HAP-1 (cell line): Measurements from ENCODE around the gene EFCAB8.
A peak's percentile ranks its signal among the peaks of the same experiment; 100 is the strongest.

Experiments used
- DNase-seq, 2 experiments: peaks; one replicate each; pipeline ENCODE4 v3.0.0-alpha.2; 2016 to 2020; ENCODE audit warnings: low spot score in 2 of 2
- H3K27me3 ChIP-seq: fragments of 250-450 bp; sonication (Bioruptor Pico); 2 replicates; pipeline ENCODE4 v1.5.1; 2020; ENCODE audit warnings: low read depth, mild to moderate bottlenecking, moderate library complexity
- H3K36me3 ChIP-seq: fragments of 250-450 bp; sonication (Bioruptor Pico); replicated peaks from 2 replicates; pipeline ENCODE4 v1.5.1; 2020; ENCODE audit warnings: mild to moderate bottlenecking
- H3K4me1 ChIP-seq: fragments of 250-450 bp; sonication (Bioruptor Pico); 2 replicates; pipeline ENCODE4 v1.5.1; 2020; ENCODE audit warnings: mild to moderate bottlenecking
- H3K4me3 ChIP-seq: fragments of 250-450 bp; sonication (Bioruptor Pico); 2 replicates; pipeline ENCODE4 v1.5.1; 2020; ENCODE audit warnings: mild to moderate bottlenecking, moderate library complexity
- H3K9me3 ChIP-seq: fragments of 250-450 bp; sonication (Bioruptor Pico); 2 replicates; pipeline ENCODE4 v1.5.1; 2020; ENCODE audit warnings: mild to moderate bottlenecking, moderate library complexity
- in situ Hi-C: fragments of 300-500 bp; cut with MboI; formaldehyde crosslinking; loops from 3 replicates; pipeline ENCODE4 v1.14.3; 2020; ENCODE audit warnings: low sequenced_read_pairs, inconsistent platforms, mixed read lengths

The EFCAB8 gene, protein sequence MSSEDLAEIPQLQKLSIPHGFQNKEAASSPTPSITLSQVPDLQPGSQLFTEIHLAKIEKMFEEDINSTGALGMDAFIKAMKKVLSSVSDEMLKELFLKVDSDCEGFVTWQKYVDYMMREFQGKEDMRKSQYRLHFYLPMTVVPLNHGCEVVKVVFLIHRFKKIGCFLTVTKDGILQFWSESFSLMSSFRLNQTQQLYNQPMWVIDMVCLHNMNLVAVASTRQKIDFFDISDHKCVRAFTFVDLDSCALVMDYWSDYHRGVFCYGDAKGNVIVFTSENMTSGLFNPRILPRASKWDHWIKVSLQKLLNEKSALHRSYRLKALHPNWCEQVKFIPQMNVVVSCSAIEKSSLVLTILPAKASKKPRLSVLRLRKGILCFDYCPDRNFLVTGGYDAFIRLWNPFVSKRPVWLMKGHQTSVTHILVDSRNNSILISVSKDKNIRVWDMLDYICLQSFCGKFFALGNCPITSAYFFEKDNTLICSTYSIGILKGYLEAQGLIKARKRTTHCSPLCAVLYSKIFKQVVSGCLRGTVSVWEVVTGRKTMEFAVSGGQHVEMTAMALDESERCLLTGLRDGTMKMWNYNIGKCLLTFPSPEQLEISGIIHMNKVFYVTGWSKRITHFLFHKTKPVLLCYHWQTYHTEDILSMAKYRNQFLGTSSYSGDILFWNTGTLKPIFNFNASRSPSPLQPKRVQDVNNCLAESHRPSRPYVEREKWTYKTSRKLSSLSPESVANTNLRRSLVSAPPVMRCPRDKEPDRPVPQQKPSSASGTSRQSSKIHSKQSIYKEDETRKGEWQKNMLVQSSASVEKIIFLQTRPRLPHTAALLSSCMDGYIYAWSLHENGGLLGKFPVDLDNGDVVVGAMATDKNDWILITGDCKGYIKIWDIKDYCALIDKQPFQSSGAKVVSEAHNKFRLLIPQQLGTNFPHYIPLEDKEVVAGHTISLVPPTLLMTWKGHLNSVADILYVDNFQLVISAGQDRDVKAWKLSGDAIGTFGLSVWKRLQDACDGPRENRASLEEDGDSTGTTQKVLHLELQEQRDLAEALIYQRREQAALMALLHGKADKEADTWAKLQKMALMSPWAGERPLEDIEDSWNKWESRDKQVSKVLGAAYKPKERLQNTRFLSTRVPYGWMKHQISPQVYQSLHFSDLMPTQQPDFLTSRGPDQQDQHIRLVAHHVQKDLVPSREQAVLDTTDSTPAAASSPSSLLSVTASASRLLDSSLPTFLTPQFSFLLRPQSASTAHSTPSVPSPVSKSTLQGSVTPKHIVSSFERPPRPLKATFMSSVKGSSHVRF

DNA sequence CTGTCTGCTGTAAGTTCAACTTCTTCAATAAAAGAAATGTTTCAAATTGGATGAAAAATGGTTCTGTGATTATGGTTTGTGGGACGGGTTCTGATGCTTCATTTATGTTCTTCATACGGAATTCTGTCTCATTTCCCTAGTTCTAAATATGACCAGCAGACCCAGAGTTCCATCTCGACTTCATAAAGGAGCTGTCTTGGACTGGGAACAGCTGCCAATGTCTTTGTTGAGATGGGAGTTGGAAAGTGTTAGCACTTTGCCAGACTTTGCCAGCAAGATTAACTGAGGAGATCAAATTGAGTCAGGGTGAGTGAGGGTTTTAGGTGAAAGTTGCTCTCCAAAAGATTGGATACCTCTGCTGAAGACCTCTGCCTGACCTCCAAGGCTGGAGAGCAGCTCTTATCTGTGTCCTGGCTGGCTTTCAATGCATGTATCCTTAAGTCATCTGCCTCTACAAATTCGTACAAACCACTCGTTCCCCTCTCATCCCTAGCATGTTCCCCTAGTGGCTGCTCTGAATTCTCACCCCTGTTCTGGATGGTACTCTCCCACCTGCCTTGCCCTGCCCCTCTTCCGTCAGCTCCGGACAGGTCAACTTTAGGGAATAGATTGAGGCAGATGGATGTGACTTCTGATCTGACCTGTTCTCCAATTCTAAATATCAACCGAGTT, at the start of gene EFCAB8:
Gene EFCAB8, plus strand, starts transcription at position 223 of the 672 bp plus-strand sequence. CDS start 4,870 bp downstream, outside the sequence.
- Histone ChIP-seq H3K4me1 (peaks cover 10% of the 10 kb centered on the region), H3K27me3 (no peaks in the 10 kb centered on the region), H3K36me3 (peaks cover 16% of the 10 kb centered on the region), H3K9me3 (no peaks in the 10 kb centered on the region), H3K4me3 (no peak within 1 kb of the TSS)
- in situ Hi-C loops = loop anchor here (10.0 kb wide), 1 partner anchor 56 kb away; no protein-coding TSS in a partner anchor
- no peak for DNase-seq

DNA sequence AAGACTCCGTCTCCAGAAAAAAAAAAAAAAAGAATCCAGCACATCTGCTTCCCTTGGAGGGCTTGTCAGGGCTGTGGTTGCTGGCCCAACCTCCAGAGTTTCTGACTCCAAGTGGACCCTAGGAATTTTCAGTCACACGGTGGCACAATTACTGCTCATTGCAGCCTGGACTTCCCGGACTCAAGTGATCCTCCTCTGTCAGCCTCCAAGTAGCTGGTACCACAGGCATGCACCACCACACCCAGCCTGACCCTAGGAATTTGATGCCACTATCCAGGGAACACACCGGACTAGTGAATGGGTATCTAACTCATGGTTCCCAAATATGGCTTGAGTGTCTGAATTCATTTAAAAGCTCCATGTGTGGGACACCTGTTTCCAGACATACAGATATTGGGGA, 48.8 kb upstream of the EFCAB8 start:
- DNase-seq = no peak
- Histone ChIP-seq H3K27me3 (no peaks in the 10 kb centered on the region), H3K4me3 (no peak overlapping the region), H3K9me3 (no peaks in the 10 kb centered on the region), H3K36me3 (peaks cover 8% of the 10 kb centered on the region), H3K4me1 (peaks cover 9% of the 10 kb centered on the region)
- in situ Hi-C loops = no loop called here

DNA sequence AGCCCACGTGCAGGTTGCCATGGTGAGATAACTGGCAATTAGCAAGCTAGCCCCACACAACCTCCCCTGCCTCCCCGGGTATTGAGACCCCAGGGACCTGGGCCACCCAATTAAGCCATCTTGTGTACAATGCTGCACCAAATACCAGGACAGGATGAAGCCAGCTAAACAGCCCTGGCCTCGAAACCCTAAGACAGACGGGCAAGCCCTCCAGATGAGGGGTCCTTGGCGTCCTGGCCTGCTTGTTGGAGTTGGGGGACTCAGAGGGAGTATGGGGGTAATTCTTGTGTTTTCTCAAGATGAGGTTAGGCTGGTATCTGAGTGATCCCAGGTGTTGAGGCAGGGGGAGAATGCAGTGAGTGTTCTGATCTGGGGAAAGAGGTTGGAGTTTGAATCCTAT, 47.8 kb upstream of the EFCAB8 start:
- in situ Hi-C loops = no loop called here
- no peak for DNase-seq
- Histone ChIP-seq H3K9me3 (no peaks in the 10 kb centered on the region), H3K4me1 (peaks cover 9% of the 10 kb centered on the region), H3K4me3 (no peak overlapping the region), H3K27me3 (no peaks in the 10 kb centered on the region), H3K36me3 (peaks cover 5% of the 10 kb centered on the region)

DNA sequence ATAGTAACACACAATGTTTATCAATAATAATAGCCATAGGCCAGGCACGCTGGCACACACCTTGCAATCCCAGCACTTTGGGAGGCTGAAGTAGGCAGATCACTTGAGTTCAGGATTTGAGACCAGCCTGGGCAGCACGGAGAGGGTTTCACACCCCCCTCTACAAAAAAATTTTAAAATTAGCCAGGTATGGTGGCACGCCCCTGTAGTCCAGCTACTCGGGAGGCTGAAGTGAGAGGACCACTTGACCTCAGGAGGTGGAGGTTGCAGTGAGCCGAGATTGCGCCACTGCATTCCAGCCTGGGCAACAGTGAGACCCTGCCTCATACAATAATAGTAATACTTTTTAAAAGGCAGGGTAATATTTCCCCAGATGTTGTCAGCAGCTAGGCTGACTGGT, 46.8 kb upstream of the EFCAB8 start:
- in situ Hi-C loops = no loop called here
- peaks cover 5% of the 10 kb centered on the region; the same call in 1 of the 2 replicates for H3K36me3 ChIP-seq
- DNase-seq = no peak

DNA sequence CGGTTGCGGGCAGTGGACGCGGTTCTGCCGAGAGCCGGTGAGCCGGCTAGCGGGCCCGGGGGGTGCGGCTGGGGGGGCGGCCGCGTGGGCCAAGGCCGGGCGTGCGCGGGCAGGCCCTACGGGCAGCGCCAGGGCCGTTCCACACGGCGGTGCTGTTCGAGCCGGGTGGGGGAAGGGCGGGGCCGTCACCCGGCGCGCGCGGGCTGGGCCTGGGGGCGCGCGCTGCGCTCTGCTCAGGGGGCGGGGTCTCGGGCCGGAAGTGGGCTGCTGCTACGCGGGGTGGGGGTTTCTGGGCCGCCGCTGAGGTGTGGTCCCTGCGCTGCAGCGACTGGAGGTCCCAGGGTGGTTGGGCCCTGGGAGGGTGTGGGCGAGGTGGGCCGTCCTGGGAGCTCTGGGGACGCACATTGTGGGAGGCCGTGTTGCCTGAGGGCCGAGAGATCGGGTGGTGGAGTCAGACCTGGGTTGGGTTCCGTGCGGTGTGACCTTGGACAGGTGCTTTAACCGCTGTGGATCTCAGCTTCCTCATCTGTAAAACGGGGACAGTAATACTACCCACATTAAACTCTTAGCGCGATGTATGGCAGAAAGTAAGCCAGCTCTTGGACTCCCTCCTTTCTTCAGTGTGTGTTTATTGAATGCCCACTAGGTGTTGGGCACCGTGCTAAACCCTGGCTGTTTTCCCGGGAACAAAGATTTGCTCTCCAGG, 38.6 kb upstream of the EFCAB8 start:
- H3K4me1 ChIP-seq = peaks cover 17% of the 10 kb centered on the region
- no peaks in the 10 kb centered on the region for H3K9me3 ChIP-seq
- no peaks in the 10 kb centered on the region for H3K27me3 ChIP-seq
- in situ Hi-C loops = no loop called here
- peak overlapping the region; percentile 87 for H3K4me3 ChIP-seq
- DNase-seq = peak; percentile 34 to 83
- H3K36me3 ChIP-seq = peaks cover 3% of the 10 kb centered on the region; the same call in 1 of the 2 replicates

More for the DNA sequence above, 46.8 kb upstream of the EFCAB8 start:
- H3K4me1 ChIP-seq = peaks cover 9% of the 10 kb centered on the region
- H3K27me3 ChIP-seq = no peaks in the 10 kb centered on the region
- H3K9me3 ChIP-seq = no peaks in the 10 kb centered on the region
- H3K4me3 ChIP-seq = no peak overlapping the region

DNA sequence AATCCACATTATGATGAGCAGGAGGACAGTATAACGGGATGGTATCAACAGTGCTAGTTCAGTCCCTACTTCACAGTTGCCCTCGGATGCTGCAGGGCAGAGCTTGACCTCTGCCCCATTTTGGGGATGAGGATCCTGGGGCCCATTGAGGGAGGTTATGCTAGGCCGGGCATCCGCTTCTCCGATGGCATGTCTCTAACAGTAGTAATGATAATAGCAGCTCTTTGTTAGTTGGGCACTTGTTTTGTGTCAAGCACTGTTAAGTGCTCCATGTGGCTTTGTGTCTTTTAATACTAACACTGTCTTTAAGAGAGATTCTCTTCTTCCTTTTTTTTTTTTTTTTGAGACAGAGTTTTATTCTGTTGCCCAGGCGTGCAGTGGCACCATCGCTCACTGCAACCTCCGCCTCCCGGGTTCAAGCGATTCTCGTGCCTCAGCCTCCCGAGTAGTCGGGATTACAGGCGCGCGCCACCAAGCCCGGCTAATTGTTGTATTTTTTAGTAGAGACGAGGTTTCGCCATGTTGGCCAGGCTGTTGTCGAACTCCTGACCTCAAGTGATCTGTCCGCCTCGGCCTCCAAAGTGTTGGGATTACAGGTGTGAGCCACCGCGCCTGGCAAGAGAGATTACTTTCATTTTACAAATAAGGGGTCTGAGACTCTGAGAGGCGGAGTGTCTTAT, 37.9 kb upstream of the EFCAB8 start:
- in situ Hi-C loops = no loop called here
- peaks cover 10% of the 10 kb centered on the region for H3K36me3 ChIP-seq
- no peaks in the 10 kb centered on the region for H3K27me3 ChIP-seq
- peak overlapping the region; percentile 87 for H3K4me3 ChIP-seq
- no peaks in the 10 kb centered on the region for H3K9me3 ChIP-seq
- DNase-seq = no peak
- peaks cover 17% of the 10 kb centered on the region for H3K4me1 ChIP-seq

DNA sequence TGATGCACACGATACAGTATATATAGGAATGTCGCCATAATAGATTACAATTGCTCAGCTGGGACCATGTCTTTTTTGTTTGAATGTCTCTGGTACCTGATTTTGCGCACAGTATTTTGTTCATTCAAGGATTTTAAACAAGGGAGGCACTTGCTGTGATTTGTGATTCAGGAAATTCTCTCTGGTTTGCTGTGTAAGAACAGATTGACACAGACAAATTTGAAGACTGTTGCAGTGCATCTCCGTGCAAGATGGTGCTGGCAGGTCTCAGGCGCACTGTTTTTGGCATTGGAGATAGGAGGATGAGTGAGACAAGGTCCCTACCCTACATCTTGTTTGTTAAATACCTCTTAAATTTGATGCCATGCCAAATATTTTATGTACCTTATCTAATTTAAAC, 36.5 kb upstream of the EFCAB8 start:
- no peak for DNase-seq
- in situ Hi-C loops = no loop called here
- Histone ChIP-seq H3K27me3 (no peaks in the 10 kb centered on the region), H3K36me3 (peaks cover 20% of the 10 kb centered on the region), H3K9me3 (no peaks in the 10 kb centered on the region), H3K4me1 (peaks cover 17% of the 10 kb centered on the region), H3K4me3 (no peak overlapping the region)

DNA sequence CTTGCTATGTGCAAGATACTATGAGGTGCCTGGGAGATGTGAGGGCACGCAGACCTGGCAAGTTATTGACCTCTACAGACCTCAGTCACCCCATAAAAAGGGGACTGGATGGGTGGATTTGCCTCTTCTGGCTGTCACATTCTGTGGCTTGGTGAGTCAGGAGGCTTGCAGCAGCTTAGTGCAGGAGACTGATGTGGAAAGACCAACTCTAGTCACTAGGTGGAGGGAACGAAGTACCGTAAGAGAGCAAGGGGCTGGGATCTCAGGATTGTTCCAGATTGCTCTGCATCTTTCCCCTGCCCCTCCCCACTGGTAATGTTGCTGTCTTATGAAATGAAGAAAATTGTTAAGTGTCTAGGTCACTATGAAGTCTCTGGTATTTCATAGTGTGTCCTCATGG, 35.6 kb upstream of the EFCAB8 start:
- Histone ChIP-seq H3K4me3 (no peak overlapping the region), H3K4me1 (peaks cover 17% of the 10 kb centered on the region), H3K27me3 (no peaks in the 10 kb centered on the region), H3K9me3 (no peaks in the 10 kb centered on the region), H3K36me3 (peaks cover 28% of the 10 kb centered on the region)
- in situ Hi-C loops = no loop called here
- DNase-seq = no peak

DNA sequence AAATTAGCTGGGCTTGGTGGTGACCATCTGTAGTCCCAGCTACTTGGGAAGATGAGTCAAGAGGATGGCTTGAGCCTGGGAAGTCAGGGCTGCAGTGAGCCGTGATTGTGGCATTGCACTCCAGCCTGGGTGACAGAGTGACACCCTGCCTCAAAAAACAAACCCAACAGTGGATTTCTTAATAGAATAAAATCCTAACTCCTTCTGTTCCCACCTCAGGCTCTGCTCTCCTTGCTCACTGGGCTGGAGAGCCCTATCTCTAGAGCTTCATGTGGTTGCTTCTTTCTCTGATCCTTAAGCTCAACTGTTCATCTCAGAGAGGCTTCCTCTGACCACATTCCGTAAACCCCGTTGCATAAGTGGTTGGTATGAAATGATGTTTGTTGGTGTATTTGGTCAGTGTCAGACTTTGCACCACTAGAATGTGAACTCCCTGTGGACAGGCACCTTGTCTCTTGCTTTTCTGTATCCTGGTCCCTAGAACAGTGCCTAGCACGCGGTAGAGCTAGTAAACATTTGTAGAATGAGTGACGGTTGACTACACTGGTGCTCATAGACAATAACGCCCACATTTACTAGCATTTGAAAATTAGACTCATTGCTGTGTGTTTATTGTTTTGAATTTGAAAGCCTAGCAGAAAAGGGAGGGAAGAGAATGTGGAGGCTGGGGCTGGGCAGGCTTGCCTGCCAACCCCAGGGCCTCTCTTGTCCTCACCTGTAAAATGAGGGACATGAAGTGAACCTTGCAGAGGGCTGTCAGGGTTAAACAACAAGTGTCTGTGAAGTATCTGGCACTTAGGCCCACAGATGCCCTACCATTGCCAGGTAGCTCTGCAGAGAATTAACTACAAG, 34.8 kb upstream of the EFCAB8 start:
- no peaks in the 10 kb centered on the region for H3K27me3 ChIP-seq
- no peak for DNase-seq
- peaks cover 36% of the 10 kb centered on the region for H3K36me3 ChIP-seq
- H3K9me3 ChIP-seq = no peaks in the 10 kb centered on the region
- no peak overlapping the region for H3K4me3 ChIP-seq
- peaks cover 17% of the 10 kb centered on the region for H3K4me1 ChIP-seq
- in situ Hi-C loops = no loop called here

DNA sequence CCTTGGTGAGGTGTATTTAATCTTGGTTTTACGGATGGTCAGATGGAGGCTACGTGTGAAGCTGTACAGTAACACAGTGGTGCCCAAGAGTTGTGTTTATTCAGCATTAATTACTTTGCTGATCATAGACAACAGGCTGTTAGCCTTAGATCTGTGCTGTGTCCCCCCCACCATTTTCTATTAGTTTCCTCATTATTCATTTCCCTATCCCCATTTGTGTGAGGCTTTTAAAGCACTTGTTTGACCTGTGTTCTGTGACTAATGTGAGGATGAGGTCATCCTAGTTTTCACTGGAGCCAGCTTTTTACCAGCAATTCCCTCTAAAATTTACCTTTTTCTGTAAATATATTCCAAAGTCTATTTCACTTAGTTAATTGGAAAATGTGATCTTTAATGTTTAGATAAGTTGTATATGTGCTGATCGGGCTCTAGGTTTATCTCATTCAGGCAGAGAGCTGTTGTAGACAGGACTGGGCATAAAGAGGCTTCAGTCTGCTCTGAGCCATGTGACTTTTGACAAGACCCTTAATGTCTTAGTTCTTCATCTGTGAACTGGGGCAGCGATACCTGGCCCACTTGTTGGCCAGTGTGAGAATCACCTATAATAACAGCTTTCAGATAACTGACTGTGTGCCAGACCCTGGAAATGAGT, 30.6 kb upstream of the EFCAB8 start:
- H3K36me3 ChIP-seq = peaks cover 47% of the 10 kb centered on the region
- no peaks in the 10 kb centered on the region for H3K27me3 ChIP-seq
- no peak for DNase-seq
- in situ Hi-C loops = no loop called here
- no peaks in the 10 kb centered on the region for H3K9me3 ChIP-seq
- no peak overlapping the region for H3K4me3 ChIP-seq
- peaks cover 3% of the 10 kb centered on the region for H3K4me1 ChIP-seq

DNA sequence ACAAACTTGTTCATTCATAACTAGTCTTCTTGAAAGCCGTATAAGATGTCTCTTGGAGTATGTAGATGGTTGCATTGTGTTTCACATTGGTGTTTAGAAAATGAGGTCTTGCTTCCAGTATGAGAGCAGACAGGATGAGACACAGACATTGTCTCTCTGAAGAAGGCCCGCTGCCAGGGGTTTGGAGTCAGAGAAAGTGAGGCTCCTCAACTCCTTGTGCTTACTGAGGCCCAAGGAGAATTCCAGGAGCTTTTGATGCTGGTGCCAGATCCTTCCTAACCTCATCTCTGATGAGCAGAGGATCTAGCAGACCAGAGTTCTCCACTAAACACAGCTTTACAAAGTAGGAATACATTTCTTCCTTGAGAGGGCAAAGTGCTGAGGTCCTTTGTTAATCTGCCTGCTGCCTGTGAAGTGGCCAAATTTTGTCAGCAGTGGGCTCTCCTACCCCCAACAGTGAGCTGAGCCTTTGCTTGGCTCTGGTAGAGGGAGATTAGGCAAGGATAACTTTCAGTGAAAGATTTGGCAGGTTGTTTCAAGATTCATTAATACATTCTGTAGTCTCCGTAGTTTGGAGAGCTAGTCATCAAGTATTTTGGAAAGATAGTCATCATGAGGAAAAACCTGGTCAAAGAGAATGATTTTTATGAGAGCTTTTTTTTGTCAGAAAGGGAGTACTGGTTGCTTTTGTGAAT, 29.3 kb upstream of the EFCAB8 start:
- no peak overlapping the region for H3K4me3 ChIP-seq
- H3K4me1 ChIP-seq = no peaks in the 10 kb centered on the region; the same call in 1 of the 2 replicates
- no peaks in the 10 kb centered on the region for H3K27me3 ChIP-seq
- peaks cover 57% of the 10 kb centered on the region for H3K36me3 ChIP-seq
- H3K9me3 ChIP-seq = no peaks in the 10 kb centered on the region
- no peak for DNase-seq
- in situ Hi-C loops = no loop called here
